GM12872 (cell line): ENCODE results near the gene SYT9.
A peak's percentile ranks its signal among the peaks of the same experiment; 100 is the strongest.

Experiments used
- TF ChIP-seq, protein P1 (sequence below): IDR thresholded peaks from 3 replicates; pipeline ENCODE4 v1.5.1; 2011; ENCODE audit warnings: low read depth, mild to moderate bottlenecking, low read length, moderate library complexity; ENCODE audit not compliant: insufficient read depth

The SYT9 gene

DNA sequence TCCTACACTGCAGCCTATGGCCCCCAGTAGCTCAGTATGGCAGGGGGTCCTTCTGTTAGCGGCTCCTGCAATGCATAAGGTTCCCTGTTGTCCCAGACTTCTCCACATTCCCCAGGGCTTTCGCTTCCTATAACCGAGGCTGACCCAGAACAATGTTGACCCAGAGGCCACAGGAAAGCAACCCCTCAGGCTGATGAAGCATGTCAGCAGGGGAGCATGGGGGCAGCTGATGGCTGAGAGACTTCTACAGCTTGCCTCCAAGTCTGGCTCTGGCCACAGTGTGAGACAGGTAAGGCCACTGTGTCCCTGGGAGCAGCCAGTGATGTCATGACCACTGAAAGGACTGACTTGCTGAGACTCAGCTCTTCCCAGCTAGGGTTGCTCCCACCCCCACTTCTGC is 249.5 kb downstream of the SYT9 start:
- TF ChIP-seq, protein P1, sequence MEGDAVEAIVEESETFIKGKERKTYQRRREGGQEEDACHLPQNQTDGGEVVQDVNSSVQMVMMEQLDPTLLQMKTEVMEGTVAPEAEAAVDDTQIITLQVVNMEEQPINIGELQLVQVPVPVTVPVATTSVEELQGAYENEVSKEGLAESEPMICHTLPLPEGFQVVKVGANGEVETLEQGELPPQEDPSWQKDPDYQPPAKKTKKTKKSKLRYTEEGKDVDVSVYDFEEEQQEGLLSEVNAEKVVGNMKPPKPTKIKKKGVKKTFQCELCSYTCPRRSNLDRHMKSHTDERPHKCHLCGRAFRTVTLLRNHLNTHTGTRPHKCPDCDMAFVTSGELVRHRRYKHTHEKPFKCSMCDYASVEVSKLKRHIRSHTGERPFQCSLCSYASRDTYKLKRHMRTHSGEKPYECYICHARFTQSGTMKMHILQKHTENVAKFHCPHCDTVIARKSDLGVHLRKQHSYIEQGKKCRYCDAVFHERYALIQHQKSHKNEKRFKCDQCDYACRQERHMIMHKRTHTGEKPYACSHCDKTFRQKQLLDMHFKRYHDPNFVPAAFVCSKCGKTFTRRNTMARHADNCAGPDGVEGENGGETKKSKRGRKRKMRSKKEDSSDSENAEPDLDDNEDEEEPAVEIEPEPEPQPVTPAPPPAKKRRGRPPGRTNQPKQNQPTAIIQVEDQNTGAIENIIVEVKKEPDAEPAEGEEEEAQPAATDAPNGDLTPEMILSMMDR = no peak

DNA sequence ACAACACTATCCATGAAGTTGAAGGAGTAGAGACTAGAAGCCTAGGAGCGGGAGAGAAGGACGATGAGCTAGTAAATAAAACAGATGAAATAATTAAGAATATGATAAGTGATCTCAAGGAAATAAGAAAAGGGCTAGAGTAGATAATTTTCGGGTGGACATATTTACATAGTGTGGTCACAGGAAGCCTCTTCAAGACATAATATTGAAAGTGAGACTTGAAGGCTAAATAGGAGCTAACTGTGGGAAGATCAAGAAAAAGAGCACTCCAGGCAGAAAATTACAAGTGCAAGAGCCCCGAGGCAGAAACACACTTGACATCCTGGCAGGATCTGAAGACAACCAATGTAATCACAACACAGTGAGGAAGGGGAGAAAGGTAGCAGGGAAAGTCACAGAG is 250.2 kb downstream of the SYT9 start:
- TF ChIP-seq, protein P1 = no peak

DNA sequence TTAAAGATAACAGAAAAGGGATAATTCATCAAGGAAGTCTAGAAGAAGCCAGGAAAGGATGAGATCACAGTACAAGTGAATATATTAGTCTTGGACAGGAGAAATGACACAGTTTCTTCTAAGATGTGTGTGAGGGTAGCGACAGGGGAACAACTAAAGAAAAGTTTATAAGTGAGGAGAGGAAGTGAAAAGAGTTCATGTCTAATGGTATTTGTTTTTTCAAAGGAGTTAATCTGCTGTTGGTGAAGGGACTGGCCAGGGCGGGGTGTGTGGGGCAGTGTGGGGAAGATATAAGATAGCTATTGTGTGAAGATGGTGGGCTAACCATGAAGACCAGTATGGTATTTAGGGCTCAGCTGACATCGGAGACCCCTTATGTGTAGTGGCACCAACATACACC is 254.5 kb downstream of the SYT9 start:
- TF ChIP-seq, protein P1 = no peak

DNA sequence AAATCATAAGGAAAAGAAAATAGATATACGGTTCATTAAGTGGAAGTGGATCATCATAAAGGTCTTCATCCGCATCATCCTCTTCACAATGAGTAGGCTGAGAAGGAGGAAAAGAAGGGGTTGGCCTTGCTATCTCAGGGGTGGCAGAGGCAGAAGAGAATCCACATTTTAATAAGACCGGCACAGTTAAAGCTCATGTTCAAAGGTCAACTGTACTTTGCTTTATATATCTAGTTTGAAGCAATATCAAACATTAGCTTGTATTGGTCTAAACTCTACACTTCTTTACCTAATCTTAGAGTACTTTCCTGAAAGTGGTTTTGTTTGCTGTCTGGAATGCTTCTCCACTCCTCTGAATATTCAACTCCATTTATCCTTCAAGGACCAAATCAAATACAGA is 256.4 kb downstream of the SYT9 start:
- TF ChIP-seq, protein P1 = no peak

DNA sequence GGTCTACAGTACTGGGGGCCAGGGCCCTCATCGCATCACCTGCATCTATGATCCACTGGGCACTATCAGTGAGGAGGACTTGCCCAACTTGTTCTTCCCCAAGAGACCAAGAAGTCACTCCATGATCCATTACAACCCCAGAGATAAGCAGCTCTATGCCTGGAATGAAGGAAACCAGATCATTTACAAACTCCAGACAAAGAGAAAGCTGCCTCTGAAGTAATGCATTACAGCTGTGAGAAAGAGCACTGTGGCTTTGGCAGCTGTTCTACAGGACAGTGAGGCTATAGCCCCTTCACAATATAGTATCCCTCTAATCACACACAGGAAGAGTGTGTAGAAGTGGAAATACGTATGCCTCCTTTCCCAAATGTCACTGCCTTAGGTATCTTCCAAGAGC is 258.3 kb downstream of the SYT9 start:
- TF ChIP-seq, protein P1 = no peak

DNA sequence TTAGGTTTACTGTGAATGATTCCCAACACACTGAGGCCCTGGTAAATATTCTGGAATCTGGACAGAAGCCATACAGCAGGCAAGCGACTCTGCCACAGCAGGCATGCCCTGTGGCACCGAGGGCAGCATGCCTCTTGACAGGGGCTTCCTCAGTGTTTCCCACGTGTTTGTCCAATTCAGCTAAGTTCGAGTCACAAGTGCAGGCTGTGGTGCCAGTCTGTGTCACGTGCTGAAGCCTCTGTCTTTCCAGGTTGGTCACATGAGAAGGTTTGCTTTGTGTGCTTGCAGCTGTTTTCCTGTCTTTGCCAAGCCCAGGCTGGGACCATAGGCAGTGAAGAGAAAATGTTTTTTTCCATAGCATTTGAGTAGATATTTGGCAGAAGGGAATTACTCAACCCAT is 259.7 kb downstream of the SYT9 start:
- TF ChIP-seq, protein P1 = no peak

DNA sequence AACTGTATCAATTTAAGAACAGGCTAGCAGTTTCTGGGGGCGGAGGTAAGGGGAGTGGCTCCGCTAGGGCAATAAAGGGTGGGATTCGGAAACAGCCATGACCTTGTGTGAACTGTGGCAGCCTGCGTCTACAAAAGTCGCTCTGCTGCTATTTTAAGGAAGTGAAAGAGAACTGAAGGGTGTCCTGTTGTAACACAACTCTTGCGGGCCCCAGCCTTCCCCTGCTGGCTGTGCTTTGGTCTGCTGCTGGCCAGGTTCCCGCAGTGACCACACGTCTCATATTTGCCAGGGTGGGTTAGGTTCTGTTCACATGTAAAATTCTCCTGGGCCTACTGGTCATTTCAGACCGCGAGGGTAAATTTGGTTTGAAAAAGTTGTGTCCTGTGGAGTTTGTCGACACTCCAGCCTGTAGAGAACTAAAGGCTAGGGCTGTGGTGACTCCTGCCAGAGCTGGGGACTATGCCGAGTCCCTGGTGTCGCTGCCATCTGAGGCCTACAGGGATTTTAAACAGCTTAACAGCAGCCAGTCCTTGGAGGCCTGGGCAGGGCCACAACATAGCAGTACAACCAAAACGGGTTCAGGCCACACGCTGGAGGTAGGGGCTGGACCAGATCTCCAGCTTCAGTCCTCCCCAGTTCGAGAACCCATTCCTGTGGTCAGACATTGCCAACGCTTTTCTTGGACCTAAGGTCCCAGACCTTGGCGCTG is 261.0 kb downstream of the SYT9 start:
- TF ChIP-seq, protein P1 = peak; percentile 39; the same call in 2 of the 3 replicates
